HG03060 (cell line): Measurements from ENCODE around the gene ARID5A.
"Not testable (repeated sequence)": the region's sequence is repeated elsewhere in the genome, so short reads cannot be mapped to it uniquely, and the experiment has no call there.

Experiments used
- ATAC-seq: cut with Tn5 transposase; IDR thresholded peaks from one replicate; pipeline ENCODE4 v1.9.1; 2021; ENCODE audit warnings: low read depth, moderate number of reproducible peaks; ENCODE audit not compliant: unreplicated experiment

The ARID5A gene, protein sequence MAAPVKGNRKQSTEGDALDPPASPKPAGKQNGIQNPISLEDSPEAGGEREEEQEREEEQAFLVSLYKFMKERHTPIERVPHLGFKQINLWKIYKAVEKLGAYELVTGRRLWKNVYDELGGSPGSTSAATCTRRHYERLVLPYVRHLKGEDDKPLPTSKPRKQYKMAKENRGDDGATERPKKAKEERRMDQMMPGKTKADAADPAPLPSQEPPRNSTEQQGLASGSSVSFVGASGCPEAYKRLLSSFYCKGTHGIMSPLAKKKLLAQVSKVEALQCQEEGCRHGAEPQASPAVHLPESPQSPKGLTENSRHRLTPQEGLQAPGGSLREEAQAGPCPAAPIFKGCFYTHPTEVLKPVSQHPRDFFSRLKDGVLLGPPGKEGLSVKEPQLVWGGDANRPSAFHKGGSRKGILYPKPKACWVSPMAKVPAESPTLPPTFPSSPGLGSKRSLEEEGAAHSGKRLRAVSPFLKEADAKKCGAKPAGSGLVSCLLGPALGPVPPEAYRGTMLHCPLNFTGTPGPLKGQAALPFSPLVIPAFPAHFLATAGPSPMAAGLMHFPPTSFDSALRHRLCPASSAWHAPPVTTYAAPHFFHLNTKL

DNA sequence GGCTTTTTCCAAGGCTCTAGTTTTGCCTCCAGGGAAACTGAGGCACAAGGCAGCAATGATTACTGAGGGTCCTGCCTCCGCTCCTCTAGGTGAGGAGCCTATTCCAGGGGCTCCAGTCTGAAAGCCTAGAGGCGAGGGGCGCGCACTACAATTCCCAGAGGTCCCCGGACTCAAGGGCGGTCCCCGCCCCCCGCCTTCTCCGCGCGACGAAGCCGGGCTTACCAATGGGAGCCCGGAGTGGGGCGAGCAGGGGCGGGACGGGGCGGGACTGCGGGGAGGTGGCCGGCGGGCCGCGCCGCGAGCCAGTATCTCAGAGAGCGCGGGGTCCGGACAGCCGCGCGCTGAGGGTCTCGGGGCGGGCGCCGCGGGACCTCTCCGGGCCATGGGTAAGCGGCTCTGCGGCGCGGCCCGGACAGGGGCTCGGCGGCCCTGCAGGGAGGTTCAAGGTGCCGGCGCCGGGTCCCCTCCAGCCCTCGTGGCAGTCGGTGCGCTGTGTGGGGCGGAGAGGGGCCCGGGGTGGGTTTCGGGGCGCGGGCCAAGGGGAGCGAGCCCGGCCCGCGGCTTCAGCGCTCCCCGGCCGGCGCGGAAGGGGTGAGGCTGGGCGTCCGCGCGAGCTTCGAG lies at the start of gene ARID5A:
ARID5A (plus strand) TSS at position 308 of the 621 bp plus-strand sequence; CDS start at position 383, 75 bp downstream.
- no peak for ATAC-seq

DNA sequence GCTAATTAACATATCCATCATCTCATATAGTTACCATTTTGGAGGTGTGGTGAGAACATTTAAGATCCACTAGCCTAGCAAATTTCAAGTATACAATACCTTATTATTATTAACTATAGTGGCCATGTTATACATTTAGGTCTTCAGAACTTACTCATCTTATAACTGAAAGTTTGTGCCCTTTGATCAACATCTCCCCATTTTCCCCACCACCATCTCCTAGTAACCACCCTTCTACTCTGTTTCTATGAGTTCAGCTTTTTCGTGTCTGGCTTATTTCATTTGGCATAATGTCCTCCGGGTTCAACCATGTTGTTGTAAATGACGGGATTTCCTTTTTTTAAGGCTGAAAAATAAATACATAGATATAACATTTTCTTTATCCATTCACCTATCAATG lies 47.3 kb upstream of the ARID5A start:
- ATAC-seq = no peak

DNA sequence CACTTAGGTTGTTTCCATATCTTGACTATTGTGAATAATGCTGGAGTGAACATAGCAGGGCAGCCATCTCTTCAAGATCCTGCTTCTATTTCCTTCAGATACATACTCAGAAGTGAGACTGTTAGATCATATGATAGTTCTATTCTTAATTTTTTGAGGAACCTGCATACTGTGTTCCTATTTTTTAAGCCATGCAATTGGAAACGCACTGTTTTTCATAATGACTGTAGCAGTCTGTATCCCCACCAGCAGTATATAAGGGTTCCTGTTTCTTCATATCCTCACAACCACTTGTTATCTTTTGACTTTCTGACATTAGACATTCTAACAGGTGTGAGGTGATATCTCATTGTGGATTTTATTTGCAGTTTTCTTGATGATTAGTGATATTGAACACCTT lies 46.9 kb upstream of the ARID5A start:
- no peak for ATAC-seq

DNA sequence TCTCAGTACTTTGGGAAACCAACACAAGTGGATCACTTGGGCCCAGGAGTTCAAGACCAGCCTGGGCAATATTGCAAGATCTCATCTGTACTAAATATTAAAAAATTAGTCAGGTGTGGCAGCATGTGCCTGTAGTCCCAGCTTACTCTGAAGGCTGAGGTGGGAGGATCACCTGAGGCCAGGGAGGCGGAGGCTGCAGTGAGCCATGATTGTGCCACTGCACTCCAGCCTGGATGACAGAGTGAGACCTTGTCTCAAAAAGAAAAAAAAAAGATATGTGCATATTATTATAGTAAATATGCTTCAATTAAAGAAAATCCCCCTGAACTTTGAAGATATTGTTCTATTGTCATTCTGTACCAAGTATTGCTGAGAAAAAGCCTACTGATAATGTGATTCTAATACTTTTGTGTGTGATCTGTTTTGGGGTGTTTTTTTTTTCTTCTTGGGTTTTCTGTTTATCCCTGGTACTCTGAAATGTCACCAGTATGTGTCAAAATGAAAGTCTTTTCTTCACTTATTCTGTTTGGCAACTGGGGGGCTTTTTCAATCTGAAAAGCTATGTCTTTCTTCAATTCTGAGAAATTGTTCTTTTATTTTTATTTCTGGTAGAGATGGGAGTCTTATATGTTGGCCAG lies 44.6 kb upstream of the ARID5A start:
- ATAC-seq = no peak

DNA sequence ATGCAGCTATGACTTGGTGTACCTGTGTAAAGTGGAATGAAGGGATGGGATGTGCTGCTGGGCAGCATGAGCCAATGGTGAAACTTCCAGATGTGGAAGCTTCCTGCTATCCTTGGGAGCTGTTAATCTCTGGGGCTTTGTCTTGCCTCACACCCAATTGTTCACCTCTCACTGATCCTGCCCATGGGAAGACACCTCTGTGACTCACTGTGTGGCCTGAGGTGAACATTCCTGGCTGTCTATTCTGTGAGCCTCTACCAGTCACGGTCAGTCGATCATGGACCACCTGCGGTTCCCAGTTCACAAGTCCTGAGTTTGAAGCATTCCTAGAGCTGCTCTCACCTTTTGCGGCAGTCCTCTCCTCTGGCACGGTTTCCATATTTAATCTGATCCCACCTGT lies 43.5 kb upstream of the ARID5A start:
- ATAC-seq = no peak

DNA sequence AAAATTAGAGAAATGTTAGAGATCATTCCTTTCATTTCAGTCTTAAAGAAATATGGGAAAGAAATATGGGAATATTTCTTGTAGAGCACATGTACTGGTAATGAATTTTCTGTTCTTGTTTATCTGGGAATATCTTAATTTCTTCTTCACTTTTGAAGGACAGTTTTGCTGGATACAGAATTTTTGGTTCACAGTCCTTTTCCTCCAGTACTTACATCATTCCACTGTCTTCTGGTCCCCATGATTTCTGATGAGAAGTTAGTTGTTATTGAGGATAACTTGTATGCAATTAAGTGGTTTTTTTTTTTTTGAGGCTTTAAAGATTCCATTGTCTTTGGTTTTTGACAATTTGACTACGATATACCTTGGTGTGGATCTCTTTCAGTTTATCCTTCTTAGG lies 42.4 kb upstream of the ARID5A start:
- no peak for ATAC-seq

DNA sequence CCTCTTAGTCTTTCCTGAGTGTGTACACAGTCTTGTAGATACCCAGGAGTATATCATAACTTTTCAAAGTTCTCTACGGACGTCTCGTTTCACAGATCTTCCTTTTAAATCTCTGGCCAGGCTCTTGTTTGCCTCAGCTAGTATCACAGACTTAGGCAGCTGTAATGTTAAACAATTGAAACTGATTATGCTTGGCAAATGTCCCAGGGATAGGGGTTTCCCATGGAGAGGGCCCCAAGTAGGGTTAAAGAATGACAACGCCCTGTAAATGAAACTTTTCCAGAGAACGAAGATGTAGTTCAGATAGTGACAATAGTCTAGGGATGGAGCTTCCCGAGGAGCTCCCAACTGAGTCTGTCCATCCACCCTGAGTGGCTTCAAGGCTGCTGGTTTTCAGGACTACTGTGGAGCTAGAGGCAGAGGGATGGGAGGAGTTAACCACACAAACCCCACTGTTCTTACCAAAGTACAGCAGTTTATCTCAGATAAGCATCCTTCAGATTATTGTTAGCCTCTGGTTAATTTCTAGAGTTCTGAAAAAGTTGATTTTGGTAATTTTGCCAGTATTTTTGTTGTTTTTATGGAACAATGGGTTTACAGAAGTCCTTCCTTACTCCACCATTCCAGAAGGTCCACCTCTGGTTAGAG lies 40.4 kb upstream of the ARID5A start:
- ATAC-seq = no peak

DNA sequence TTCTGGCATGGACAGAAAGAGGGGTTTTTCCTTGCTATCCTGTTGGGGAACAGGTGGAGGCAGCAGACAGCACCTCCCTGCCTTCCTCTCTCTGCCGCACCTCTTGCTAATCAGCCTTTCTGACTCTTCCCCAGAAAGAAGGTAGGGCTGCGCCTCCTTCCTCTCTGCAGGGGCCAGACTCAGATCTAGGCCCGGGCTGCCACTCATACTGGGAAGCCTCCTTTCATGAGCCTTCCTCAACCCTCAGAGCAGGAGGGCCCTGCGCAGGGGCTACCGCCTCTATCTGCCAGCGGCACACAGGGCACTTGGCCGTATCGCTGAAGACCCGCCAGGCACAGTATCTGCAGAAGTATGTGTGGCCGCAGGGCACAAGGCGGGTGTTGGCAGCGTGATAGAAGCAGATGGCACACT lies 38.5 kb upstream of the ARID5A start:
- no peak for ATAC-seq

DNA sequence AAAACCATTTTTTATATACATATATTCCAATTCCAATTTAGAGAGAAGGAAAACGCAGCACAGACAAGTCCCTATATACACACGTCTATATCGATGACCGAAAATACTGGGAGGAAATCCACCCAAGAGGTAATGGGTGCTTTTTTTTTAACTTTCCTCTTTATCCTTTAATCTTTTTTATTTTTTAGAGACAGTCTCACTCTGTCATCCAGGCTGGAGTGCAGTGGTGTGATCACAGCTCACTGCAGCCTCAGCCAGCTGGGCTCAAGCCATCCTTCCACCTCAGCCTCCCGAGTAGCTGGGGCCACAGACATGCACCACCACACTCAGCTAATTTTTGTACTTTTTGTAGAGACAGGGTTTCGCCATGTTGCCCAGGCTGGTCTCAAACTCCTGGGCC lies 37.9 kb upstream of the ARID5A start:
- ATAC-seq = not testable (repeated sequence)

DNA sequence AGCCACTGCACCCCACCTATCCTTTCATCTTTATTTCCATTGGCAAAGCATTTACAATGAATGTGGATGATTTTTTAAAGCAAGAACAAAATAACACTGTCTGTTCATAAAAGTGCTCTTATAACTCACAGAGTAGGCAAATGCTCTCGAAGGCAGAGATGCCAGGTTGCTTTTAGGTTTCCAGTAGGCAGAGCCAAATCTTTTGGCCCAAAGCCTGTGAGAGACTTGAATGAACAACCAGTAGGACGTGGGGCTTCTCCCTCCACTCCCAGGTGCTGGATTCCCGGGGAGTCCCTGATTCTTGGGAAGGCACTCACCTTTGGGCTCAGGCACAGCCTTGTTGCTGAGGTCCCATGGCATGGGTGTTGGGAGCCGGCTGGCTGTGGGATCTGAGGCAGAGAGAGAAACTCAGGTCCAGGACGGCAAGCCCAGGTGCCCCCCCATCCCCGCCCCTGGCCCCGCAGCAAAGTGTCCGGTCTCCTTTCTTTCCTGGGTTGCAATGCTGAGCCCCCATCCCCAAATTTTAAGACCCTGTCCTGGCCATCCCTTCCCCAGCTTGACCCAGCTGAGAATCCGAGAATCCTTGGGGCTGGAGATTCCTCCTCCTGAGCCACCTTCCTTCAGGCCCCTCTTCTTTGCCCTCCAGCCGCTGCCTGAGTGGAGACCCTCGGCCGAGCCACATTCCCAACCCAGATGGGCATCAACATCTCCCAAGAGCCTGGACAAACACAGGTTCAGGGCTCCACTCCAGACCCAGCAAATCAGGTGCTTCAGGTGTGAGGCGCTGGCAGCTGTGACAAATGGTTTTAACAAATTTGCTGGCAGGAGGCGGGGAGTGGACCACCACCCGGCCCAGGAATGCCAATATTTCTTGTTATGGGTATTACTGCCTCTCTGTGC lies 37.2 kb upstream of the ARID5A start:
- no peak for ATAC-seq

DNA sequence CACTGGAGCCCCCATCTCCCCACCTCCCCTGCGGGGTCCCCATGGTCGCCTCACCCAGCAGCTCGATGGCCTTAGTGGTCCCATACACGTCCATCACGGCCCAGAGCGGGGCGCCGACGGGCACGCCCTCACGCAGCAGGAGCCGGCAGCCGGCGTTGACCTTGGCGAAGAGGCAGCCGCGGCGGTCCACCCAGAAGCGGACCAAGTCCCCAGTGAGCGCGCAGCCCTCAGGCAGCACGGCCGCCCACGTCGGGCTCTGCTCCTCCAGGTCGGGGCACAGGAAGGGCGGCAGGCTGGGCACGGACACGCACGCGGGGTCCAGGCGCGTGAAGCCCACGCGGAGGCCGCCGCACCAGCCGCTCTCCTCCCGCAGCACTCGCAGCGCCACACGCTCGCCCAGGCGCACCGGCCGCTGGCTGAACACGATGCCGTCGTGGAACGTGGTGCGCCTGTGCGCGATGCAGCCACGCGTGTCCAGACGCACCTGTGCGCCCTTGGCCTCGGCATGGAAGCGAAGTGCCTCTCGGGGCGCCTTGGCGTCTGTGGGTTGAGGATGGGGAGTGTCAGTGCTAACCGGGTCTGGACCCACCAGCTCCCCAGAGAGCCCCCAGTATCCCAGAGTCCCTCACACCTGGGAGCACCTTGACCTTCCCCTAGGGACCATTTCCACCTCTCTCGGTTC lies 36.0 kb upstream of the ARID5A start:
- no peak for ATAC-seq

DNA sequence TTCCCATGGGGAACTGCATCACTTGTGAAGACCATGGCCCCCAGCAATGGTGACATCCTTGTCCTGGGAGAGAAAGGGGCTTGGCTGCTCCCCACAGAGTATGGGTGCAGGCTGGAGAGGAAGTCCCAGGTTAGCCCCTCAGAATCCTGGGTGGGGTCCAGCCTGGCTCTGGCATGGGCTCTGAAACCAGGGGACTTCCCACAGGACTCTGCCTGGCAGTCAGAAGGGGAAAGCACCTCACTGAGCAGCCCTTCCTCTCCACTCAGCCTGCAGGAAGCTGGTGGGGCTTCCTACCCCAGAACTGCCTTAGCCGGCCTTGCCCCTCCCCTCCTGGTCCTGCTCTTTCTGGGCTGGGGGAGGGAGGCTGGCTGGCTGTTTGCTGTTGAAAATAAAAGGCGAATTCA lies 35.1 kb upstream of the ARID5A start:
- no peak for ATAC-seq

DNA sequence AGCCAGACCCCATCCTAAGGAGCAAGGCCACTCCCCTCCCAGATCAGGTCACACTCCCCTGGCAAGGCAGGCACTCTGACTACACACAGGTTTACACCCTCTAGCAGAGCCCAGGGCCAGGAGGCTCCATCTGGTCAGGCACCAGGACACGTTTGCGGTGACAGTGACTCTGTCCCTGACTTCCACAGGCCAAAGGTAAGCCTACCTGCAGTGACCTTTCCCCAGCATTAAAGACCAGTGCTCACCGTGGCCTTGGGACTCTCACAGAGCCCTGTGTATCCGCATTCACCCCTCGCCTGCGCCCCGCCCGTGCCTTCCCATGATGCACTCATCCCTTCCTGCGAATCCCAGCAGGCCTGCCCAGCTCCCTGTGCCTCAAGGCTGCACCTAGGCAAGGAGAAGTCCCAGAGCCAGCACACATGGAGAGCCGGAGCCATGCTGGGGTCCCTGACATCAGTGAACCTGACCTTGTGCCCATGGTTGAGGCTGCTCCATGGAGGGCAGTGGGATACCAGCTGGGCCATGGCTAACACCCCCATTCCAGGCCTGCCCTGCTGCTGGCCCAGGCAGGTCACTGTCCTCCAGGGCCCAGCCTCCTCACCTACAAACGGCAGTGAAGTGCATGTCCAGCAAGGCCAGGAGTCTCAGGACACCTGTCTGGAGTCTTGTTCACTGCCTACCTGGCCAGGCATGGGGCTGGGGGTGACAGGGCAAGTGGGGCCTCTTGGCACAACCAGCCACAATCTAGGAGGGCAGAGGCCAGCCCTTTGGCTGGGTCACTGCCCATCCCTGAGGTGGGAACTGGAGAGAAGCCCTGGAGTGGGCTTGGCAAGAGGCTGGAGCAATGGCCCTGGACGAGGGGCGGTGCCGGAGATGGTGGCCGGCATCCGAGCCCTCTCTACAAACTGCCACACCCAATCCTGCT lies 34.4 kb upstream of the ARID5A start:
- no peak for ATAC-seq

DNA sequence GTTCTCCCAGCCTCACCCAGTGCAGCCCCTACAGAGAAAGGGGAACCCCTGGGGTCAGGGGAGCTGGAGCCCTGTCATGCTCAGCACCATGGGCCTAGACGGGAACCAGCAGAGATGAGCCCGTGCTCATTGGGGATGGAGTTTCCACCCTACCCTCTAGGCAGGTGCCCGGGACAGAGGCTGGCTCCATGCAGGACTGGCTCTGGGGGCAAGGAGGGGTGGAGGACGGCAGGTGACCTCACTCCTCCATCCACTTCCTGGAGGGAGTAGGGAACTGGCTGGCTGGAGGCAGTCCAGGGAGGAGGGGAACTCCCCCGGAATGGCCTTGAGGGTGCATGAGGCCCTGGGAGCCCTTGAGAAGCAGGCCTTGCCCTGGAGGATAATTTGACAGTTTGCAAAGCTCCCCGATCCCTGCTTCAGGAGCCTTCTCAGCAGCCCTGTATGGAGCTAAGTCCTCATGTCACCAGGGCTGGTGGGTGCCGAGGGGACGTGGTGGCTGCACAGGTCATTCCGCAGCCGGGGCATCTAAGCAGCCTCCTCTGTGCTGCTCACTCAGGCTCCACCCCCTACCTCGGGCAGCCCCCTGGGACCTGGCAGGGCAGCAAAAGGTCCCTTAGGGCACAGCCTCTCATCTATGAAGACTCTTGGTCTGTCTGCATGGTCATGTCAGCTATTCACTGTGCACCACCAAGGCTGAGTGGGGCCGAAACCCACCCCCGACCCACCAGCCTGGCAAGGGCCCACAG lies 33.5 kb upstream of the ARID5A start:
- ATAC-seq = no peak

DNA sequence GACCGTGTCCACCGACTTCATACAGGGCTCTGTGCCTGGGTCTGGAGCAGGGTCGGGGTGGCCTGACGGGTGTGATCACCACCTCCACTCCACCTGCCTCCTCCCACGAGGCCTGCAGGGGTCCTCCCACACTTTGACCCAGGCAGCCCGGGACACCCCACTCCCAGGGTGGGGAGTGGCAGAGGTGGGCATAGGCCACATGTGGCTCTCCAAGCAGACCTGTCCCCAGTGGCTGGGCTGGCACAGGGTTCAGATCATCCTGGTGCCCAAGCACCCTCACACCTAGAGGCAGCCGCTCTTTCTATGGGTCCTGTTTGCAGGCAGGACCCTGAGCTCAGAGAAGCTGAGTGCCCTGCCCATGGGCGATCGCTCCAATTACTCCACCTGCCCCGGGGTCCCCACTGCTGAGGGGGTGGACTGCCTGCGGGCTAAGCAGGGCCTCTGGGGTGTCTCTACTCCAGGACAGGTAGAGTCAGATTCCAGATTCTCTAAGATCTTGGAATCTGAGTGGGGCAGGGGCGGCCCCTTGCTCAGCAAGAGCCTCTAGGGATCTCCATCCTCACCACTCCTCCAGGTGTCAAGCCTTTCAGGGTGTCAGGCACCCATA lies 32.8 kb upstream of the ARID5A start:
- no peak for ATAC-seq

DNA sequence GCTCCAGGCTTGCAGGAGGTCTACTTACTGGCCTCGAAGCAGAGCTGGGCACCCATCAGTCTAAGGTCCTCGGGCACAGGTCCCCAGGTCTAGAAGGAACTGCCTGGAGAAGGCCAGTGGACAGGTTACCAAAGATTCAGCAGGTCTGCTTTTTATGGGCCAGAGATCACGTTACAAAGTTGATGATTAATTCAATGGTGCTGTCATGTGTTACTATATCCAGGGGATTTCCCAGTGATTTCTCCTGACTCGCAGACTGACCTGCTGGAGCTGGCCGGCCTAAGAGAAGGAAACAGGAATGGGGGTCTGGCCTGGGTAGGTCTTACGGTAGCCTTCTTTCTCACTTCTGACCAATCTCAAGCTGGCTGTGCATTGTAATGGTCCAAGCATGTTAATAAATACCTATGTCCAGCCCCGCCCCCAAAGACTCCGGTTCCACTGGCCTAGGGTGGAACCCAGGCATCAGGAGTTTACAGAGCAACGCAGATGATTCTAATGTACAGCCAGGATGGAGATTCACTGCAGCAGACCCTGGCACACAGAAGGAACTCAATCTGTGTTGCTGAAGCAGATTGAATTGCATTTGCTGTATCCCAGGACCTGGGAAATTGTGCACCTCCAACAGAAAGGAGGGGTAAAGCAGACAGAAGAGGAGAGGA lies 31.2 kb upstream of the ARID5A start, which contains the start of gene NEURL3:
NEURL3 (minus strand) TSS at position 127 of the 659 bp plus-strand sequence; CDS start at position 56, 71 bp downstream.
- no peak for ATAC-seq
